Measurements from ENCODE around the gene ZFR2.

ZFR2 gene

GRCh38 chr19:3857449-3858003 is 11.3 kb downstream of the ZFR2 start:
- peak; percentile 87 for DNase-seq (ENCODE audit: low spot score)
- in situ Hi-C loops (cut with MboI; ENCODE audit: low sequenced_read_pairs, unreplicated experiment): no loop called here
- TF ChIP-seq CTCF (IDR thresholded peaks at IDR 0.05; ENCODE audit: borderline replicate concordance, control extremely low read depth, extremely low read depth, insufficient read depth, missing control alignments): no peak

- TF ChIP-seq CTCF (IDR thresholded peaks at IDR 0.05; ENCODE audit: borderline replicate concordance, control extremely low read depth, extremely low read depth, insufficient read depth, missing control alignments): no peak
- no peak for DNase-seq (ENCODE audit: low spot score)
- in situ Hi-C loops (cut with MboI; ENCODE audit: low sequenced_read_pairs, unreplicated experiment): no loop called here
These were observed 13.5 kb downstream of the ZFR2 start for GRCh38 chr19:3855320-3855719.

GRCh38 chr19:3852614-3853254 is 16.1 kb downstream of the ZFR2 start:
- in situ Hi-C loops (cut with MboI; ENCODE audit: low sequenced_read_pairs, unreplicated experiment): no loop called here
- TF ChIP-seq CTCF (IDR thresholded peaks at IDR 0.05; ENCODE audit: borderline replicate concordance, control extremely low read depth, extremely low read depth, insufficient read depth, missing control alignments): peak; percentile 9
- DNase-seq (ENCODE audit: low spot score): no peak

GRCh38 chr19:3852177-3852511 is 16.7 kb downstream of the ZFR2 start:
- in situ Hi-C loops (cut with MboI; ENCODE audit: low sequenced_read_pairs, unreplicated experiment): no loop called here
- TF ChIP-seq CTCF (IDR thresholded peaks at IDR 0.05; ENCODE audit: borderline replicate concordance, control extremely low read depth, extremely low read depth, insufficient read depth, missing control alignments): no peak
- DNase-seq (ENCODE audit: low spot score): no peak

GRCh38 chr19:3851254-3852176 is 17.3 kb downstream of the ZFR2 start:
- TF ChIP-seq CTCF (IDR thresholded peaks at IDR 0.05; ENCODE audit: borderline replicate concordance, control extremely low read depth, extremely low read depth, insufficient read depth, missing control alignments): no peak
- no peak for DNase-seq (ENCODE audit: low spot score)
- in situ Hi-C loops (cut with MboI; ENCODE audit: low sequenced_read_pairs, unreplicated experiment): no loop called here

- DNase-seq (ENCODE audit: low spot score): no peak
- no peak for TF ChIP-seq CTCF (IDR thresholded peaks at IDR 0.05; ENCODE audit: borderline replicate concordance, control extremely low read depth, extremely low read depth, insufficient read depth, missing control alignments)
- in situ Hi-C loops (cut with MboI; ENCODE audit: low sequenced_read_pairs, unreplicated experiment): no loop called here
These were observed 18.4 kb downstream of the ZFR2 start for GRCh38 chr19:3850320-3850972.
